Measurements from ENCODE around the gene UXT.

DNA sequence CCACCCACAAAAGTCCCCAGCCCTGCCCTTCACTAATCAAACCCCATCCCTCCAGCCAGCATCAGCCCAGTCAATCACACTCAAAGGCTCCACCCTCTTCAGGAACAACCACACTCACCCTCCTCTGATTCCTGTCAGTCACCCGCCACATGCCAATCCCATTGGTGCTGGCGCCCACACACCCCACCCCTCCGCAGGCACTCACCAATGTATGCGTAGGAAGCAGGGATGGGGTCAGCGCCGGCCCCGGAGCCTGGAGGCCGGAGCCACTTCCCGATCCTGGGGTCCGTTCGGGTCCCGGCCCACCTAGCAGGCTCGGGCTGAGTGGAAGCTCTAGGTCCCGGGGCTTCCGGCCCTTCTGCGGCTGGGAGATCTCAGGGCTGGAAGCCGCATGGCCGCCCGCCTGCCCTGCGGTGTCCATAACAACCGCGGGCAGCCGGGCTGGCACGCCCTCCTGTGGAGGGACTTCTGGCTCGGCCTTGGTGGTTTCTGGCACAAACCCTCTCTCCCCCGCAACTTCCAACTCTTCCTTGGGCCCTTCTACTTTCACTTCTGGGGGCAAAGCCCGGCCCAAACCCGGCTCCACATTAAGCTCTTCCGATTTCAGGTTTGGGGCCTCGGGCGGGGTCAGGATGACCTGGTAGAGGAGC is 21.3 kb downstream of the UXT start:
- TF ChIP-seq ZNF224 (CRISPR knock-in tag; IDR thresholded peaks at IDR 0.05), result no peak
- no peak for TF ChIP-seq POLR2A (conservative IDR thresholded peaks at IDR 0.05)
- no peak for TF ChIP-seq CREB1 (IDR thresholded peaks at IDR 0.05)
- no peak for TF ChIP-seq CREB1 (CRISPR knock-in tag; IDR thresholded peaks at IDR 0.05)
- TF ChIP-seq SMAD4 (CRISPR knock-in tag; conservative IDR thresholded peaks at IDR 0.05), result no peak
- no peak for TF ChIP-seq EHMT2 (IDR thresholded peaks at IDR 0.05)
- TF ChIP-seq CTCF (IDR thresholded peaks at IDR 0.05 in 2 of 3, conservative IDR thresholded peaks at IDR 0.05 in 1 of 3; ENCODE audit: insufficient read depth in 2 of 3, low read depth in 1 of 3, low read length in 3 of 3), result no peak
- no peak for TF ChIP-seq ZBTB9 (CRISPR knock-in tag; IDR thresholded peaks at IDR 0.05)
